MCF 10A (cell line): Measurements from ENCODE around the gene KCNJ10. TPM values are rescaled to one million over a fixed set of nuclear protein-coding genes. Genes with fewer than 3 reads are reported as not detected.

ENCODE experiments used
- BruUV-seq: library from RNA; stranded (reverse); fragments of 400-500 nt; replicated peaks from 2 replicates; lab custom pipeline; 2021; lab: Mats Ljungman, UMichigan
- CTCF ChIA-PET: fragments of 300-600 bp; sonication (Branson Sonifier 250); formaldehyde crosslinking; extraction: SDS; loops from one replicate; lab custom pipeline; 2021; ENCODE audit warnings: antibody characterized with exemption, inconsistent platforms; lab: Yijun Ruan, JAX
- POLR2A ChIA-PET: fragments of 300-600, 350-650 bp; sonication (Branson Sonifier 250); formaldehyde crosslinking; extraction: SDS; loops from one replicate; lab custom pipeline; 2020; ENCODE audit warnings: antibody characterized with exemption, inconsistent platforms; lab: Yijun Ruan, JAX
- DNase-seq: peaks from one replicate; pipeline ENCODE4 v3.0.0-alpha.2; 2018; ENCODE audit not compliant: unreplicated experiment
- H3K27ac Mint-ChIP-seq: one replicate; pipeline ENCODE4 v1.8.0; 2022; ENCODE audit warnings: mild to moderate bottlenecking, low read depth, mixed read lengths; ENCODE audit not compliant: unreplicated experiment
- H3K27me3 Mint-ChIP-seq: one replicate; pipeline ENCODE4 v1.8.0; 2022; ENCODE audit warnings: mixed read lengths; ENCODE audit not compliant: insufficient read depth, unreplicated experiment
- H3K36me3 Mint-ChIP-seq: one replicate; pipeline ENCODE4 v1.8.0; 2022; ENCODE audit warnings: mild to moderate bottlenecking, moderate library complexity, mixed read lengths; ENCODE audit not compliant: insufficient read depth, unreplicated experiment
- H3K4me1 Mint-ChIP-seq: one replicate; pipeline ENCODE4 v1.8.0; 2022; ENCODE audit warnings: mixed read lengths; ENCODE audit not compliant: insufficient read depth, unreplicated experiment
- H3K4me3 Mint-ChIP-seq: one replicate; pipeline ENCODE4 v1.8.0; 2022; ENCODE audit warnings: mild to moderate bottlenecking, moderate library complexity, mixed read lengths; ENCODE audit not compliant: unreplicated experiment
- H3K9me3 Mint-ChIP-seq: one replicate; pipeline ENCODE4 v1.8.0; 2022; ENCODE audit warnings: mixed read lengths; ENCODE audit not compliant: unreplicated experiment
- CTCF ChIP-seq: fragments of 200-600 bp; IDR thresholded peaks from one replicate; pipeline ENCODE4 v1.8.0; 2022; ENCODE audit warnings: antibody characterized with exemption, mild to moderate bottlenecking; ENCODE audit not compliant: unreplicated experiment
- intact Hi-C: fragments of 100-400 bp; cut with micrococcal nuclease; formaldehyde crosslinking; loops from 2 replicates; pipeline ENCODE4 v1.14.1; 2022
- total RNA-seq: library from RNA; stranded (reverse); gene quantifications from 2 replicates; pipeline ENCODE4 v1.2.3, GENCODE V29; 2022

KCNJ10 gene
- total RNA-seq, 1 experiment from 2014 or later, result not detected

- ChIA-PET CTCF (interaction anchor here (0.6 to 3.8 kb wide), 16 partner anchors 8 to 174 kb away, joined by 3 to 69 read pairs (median 6); no protein-coding TSS in a partner anchor), POLR2A (interaction anchor here (0.5 to 2.2 kb wide), 15 partner anchors 9 to 167 kb away, joined by 3 to 11 read pairs (median 6); partner anchors contain the start of genes DCAF8, IGSF8, PEX19 and PIGM)
- Mint-ChIP-seq H3K36me3 (no peaks in the 10 kb centered on the region), H3K27ac (no peak overlapping the region), H3K27me3 (no peaks in the 10 kb centered on the region), H3K4me1 (peaks cover 8% of the 10 kb centered on the region), H3K4me3 (no peak overlapping the region), H3K9me3 (no peaks in the 10 kb centered on the region)
- no peak for DNase-seq
- no peak for TF ChIP-seq CTCF
- no TSS peak for BruUV-seq
- intact Hi-C loops, result no loop called here
Measured at GRCh38 chr1:160117300-160117699, 47.3 kb upstream of the KCNJ10 start.

GRCh38 chr1:160116283-160117147, 46.6 kb upstream of the KCNJ10 start:
- Mint-ChIP-seq H3K27me3 (no peaks in the 10 kb centered on the region), H3K36me3 (no peaks in the 10 kb centered on the region), H3K4me3 (no peak overlapping the region), H3K4me1 (peaks cover 8% of the 10 kb centered on the region), H3K9me3 (no peaks in the 10 kb centered on the region), H3K27ac (no peak overlapping the region)
- POLR2A ChIA-PET, result interaction anchor here (0.5 to 2.2 kb wide), 13 partner anchors 8 to 168 kb away, joined by 3 to 11 read pairs (median 6); partner anchors contain the start of genes DCAF8, IGSF8, PEX19 and PIGM
- BruUV-seq, result no TSS peak
- DNase-seq, result peak; percentile 54
- intact Hi-C loops, result no loop called here
- no peak for TF ChIP-seq CTCF
- CTCF ChIA-PET, result interaction anchor here (0.6 to 3.8 kb wide), 15 partner anchors 8 to 174 kb away, joined by 3 to 69 read pairs (median 5); no protein-coding TSS in a partner anchor

DNA sequence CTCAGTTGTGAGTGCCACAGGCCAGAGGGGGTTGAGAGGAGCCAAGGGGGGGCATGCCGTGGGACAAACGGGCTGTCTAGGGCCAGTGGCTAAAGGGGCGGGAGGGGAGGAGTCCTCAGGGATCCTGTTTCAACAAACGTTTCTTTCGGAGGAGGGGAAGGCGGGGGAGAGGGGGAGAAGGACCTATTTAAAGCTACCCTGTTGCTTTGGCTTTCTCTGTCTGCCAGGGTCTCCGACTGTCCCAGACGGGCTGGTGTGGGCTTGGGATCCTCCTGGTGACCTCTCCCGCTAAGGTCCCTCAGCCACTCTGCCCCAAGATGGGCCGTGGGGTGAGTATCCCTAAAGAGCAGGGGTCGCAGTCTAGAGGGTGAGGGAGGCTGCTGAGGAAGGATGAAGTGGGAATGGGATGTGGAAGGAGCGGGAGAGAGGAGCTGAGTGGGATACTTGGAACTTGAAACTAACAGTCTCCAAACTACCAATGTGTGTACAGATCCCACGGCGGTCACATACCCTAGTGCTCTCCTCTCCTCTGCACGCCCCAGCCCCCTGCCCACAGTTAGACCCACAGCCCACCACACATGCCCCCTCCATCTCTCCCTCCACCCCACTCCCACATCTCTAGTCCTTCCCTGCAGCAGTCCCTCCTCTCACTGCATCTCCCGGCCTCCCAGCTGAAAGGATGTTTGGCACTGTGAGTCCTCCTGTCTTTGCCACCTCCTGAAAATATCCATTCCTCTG, 45.8 kb upstream of the KCNJ10 start, which contains the start of gene ATP1A2:
Gene ATP1A2 (plus strand): TSS at position 215 of the 738 bp plus-strand sequence. CDS start 103 bp downstream, at position 318.
- Mint-ChIP-seq H3K4me1 (peaks cover 8% of the 10 kb centered on the region), H3K27ac (no peak within 1 kb of the TSS), H3K4me3 (no peak within 1 kb of the TSS), H3K36me3 (no peaks in the 10 kb centered on the region), H3K27me3 (no peaks in the 10 kb centered on the region), H3K9me3 (no peaks in the 10 kb centered on the region)
- no TSS peak for BruUV-seq
- no peak for TF ChIP-seq CTCF
- CTCF ChIA-PET, result interaction anchor here (0.6 to 3.8 kb wide), 4 partner anchors 9 to 104 kb away, joined by 3 to 69 read pairs (median 6); no protein-coding TSS in a partner anchor
- intact Hi-C loops, result no loop called here
- no peak for DNase-seq
- POLR2A ChIA-PET, result no interaction called here

GRCh38 chr1:160114085-160114484, 44.1 kb upstream of the KCNJ10 start:
- H3K4me1 Mint-ChIP-seq, result peaks cover 15% of the 10 kb centered on the region
- TF ChIP-seq CTCF, result no peak
- CTCF ChIA-PET, result interaction anchor here (1.0 to 1.5 kb wide), 3 partner anchors 10 to 177 kb away, joined by 4 to 9 read pairs (median 5); no protein-coding TSS in a partner anchor
- intact Hi-C loops, result no loop called here
- no peaks in the 10 kb centered on the region for H3K36me3 Mint-ChIP-seq
- H3K9me3 Mint-ChIP-seq, result no peaks in the 10 kb centered on the region
- H3K27ac Mint-ChIP-seq, result no peak overlapping the region
- BruUV-seq, result no TSS peak
- no peak overlapping the region for H3K4me3 Mint-ChIP-seq
- DNase-seq, result no peak
- POLR2A ChIA-PET, result no interaction called here
- no peaks in the 10 kb centered on the region for H3K27me3 Mint-ChIP-seq
